HG03135 (cell line): Measurements from ENCODE around the gene GALNT10.

Experiments used
- ATAC-seq: cut with Tn5 transposase; IDR thresholded peaks from one replicate; pipeline ENCODE4 v1.9.1; 2021; ENCODE audit warnings: mild to moderate bottlenecking, moderate library complexity; ENCODE audit not compliant: unreplicated experiment

The GALNT10 gene

DNA sequence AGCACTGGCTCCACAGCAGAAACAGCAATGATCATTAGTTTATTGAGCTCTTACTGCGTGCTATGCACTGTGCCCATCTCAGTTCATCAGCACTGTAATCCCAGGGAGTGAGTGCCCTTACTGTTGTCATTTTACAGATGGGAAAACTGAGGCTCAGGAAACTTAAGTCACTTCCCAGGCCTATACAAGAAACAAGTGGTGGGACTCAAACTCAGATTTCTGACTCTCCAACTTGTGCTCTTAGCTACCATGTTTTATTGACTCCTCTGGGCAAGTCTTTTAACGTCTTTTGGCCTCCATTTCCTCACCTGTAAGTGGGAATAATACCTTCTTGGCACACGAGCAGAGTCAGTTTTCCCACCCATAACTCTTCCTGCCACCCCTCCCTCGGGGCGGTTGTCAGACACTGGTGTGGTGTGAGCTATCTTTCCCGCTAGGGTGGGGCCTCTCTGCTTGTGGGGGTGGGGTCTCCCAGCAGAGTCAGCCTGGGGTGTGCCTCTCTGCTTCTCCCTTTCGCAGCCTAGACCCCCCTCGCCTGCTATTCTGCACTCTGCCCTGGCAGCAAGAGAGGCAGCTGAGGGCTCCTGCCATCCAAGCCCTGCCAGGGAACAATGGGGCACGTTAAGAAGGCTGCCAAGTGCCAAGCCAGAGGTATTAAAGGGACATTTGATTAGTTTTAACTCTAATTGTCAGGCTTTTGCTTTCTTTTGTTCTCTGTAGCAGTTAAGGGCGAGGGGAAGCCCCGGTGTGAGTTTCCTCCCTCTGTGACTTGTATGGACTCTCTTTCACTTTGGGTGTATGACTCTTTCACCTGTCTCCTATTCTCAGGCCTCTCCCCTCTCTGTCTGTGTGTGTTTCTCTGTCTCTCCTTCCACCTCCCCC lies 12.1 kb downstream of the GALNT10 start:
- peak; percentile 94 for ATAC-seq

DNA sequence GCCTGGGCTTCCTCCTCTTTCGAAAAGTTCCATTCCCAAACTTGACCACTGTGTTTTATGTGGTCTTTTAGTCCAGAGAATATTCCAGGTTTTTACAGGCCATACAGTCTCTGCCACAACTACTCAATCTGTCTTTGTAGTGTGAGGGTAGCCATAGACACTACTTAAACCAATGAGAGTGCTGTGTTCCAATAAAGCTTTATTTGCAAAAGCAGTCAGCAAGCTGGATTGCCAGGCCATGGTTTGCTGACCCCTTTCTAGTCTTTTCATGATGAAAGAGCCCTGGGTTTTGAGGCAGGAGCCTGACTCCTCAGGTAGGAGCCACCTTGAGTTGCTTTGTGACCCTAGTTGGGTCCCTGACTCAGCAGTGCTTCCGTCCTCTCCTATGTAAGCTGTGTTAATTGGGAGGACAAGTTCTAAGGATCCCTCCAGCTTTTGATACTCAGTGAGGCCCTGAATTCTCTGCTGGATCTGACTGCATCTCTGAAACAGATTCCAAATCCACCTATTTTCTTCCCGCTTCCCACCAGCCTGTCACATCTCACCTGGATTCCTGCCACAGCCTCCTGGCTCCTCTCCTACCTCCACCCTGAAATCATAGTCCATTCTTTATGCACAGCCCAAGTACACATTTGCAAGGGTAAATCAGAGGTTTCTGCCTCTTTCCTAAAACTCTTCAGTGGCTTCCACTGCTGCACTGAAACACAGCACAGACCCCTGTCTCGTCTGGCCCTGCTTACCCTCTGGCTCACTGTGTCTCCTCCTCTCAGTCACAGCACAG lies 13.5 kb downstream of the GALNT10 start:
- no peak for ATAC-seq

DNA sequence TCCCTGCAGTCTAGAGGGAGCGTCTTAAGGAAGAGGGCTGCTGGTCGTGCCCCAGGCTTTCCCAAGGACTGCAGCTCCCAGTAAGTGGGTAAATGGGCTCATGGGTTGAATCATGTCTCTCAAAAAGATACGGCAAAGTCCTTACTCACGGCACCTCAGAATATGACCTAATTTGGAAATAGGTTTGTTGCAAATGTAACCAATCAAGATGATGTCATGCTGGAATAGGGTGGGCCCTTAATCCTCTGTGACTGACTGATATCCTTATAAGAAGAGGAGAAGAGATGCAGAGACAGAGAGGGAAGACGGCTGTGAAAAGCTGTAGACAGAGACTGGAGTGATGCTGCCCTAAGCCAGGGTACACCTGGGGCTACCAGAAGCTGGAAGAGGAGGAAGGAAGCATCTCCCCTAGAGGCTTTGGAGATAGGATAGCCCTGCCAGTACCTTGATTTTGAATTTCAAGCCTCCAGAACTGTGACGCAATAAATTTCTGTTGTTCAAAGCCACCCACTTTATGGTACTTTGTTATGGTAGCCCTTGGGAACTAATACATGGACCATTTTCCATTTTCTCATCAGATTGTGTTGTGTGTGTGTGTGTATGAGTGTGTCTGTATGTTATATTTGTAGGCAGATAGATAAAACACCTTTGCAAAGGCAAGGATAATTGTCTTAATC lies 15.0 kb downstream of the GALNT10 start:
- ATAC-seq = no peak

DNA sequence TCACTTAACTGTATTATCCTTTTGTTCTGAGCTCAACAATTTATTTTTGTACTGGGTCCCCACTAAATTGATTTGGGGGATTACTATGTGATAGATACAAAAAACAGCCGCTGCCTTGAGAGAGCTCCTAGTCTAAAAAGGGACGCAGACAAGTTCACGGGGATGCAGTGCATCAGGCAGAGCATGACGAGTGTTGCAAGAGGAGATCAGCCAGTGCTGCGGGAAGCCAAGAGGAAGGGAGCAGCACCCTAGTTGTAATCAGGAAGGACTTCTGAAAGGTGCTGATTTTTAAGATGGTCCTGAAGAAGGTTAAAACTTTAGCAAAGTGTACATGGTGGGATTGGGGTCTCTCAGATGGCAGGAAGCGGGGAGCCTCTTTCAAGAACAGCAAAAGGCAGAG lies 15.8 kb downstream of the GALNT10 start:
- ATAC-seq = no peak

DNA sequence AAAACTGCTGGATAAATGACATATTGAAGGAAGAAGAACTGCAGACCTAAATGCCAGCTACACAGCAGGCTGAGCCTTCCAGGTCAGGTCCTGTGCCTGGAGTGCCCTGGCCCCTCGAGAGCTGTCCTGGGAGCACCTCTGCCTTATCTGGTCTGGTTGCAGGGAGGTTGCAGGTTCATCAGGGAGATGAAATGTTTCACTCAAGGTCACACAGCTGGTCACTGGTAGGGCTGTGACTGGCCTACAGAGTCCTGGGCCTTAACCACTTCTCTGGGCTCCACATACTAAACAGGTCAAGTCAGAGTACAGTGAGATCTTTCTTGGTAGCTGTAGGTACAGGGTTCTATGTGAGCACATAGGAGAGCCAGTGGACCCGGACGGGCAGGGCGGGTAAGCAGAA lies 16.7 kb downstream of the GALNT10 start:
- ATAC-seq = no peak

DNA sequence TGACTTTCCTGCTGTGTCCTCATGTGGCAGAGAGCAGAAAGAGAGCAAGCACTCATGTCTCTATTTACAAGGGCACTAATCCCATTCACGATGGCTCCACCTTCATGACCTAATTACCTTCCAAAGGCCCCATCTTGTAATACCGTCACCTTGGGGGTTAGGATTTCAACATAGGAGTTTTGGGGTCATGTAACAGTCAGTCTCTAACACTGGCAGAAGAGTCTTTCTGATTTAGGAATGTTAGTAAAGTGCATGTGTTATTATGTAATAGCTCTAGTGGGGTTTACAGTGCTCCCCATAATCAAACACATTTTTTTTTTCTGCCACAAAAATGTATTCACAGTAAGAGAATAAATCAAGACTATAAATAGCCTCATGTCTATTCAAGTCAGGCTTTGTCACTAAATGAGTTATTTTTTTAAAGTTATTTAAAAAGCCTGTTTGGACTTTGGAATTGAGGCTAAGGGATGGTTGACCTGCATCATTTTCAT lies 19.1 kb downstream of the GALNT10 start:
- no peak for ATAC-seq

DNA sequence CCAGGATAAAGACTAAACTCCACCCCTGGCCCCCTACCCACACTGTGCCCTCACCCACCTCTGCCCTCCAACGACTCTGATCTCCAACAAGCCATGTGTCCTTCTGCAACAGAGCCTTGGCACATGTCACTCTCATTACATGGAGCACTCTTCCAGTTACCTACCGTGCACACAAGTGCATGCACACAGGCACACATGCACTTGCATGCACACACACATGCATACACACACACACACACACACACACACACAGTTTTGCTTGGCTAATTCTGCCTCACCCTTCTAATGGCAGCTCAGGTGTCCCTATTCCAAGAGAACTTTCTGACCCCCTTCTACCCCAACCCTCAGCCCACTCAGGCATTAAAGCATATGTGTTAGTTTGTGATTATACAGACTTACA lies 19.6 kb downstream of the GALNT10 start:
- no peak for ATAC-seq

DNA sequence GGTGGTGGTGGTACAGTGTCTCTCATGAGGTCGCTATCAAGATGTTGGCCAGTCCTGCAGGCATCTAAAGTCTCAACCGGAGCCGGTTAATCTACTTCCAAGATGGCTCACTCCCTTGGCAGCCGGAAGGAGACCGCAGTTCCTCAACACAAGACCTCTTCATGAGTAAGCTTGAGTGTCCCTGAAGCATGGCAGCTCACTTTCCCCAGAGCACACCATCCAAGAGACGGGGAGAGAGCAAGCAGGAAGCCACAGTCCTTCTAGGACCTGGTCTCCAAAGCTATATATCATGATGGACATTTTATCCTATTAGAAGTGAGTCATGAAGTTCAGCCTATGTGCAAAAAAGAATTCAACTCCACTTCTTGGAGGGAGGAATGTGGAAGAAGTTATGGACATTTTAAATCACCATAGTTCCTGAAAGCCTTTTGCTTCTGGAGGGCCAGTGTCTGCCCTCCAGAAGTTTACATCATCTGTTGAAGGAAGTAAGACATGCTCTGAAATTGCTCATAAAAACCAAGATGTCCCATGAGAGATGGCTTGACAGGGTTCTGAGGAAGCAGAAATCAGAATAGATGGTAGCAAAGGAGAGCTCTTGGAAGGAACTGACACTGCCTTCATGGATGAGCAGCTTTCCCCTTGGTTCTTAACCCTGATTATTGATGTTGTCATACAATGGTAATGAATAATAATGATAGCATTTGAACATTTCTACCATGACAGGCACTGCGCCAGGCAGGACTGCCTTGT lies 21.3 kb downstream of the GALNT10 start:
- ATAC-seq = no peak

DNA sequence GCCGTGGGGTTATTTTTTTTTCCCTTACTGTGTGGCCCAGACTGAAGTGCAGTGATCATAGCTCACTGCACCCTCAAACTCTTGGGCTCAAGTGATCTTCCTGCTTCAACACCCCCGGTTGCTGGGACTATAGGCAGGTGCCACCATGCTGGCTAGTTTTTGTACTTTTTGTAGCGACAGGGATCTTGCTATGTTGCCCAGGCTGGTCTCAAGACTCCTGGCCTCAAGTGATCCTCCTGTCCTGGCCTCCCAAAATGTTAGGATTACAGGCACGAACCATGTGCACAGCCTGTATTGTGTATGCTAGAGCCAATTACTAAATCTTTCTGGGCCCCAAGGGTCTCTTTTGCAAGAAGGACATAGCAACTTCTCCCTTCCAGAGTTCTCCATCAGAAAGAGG lies 23.1 kb downstream of the GALNT10 start:
- ATAC-seq = no peak

DNA sequence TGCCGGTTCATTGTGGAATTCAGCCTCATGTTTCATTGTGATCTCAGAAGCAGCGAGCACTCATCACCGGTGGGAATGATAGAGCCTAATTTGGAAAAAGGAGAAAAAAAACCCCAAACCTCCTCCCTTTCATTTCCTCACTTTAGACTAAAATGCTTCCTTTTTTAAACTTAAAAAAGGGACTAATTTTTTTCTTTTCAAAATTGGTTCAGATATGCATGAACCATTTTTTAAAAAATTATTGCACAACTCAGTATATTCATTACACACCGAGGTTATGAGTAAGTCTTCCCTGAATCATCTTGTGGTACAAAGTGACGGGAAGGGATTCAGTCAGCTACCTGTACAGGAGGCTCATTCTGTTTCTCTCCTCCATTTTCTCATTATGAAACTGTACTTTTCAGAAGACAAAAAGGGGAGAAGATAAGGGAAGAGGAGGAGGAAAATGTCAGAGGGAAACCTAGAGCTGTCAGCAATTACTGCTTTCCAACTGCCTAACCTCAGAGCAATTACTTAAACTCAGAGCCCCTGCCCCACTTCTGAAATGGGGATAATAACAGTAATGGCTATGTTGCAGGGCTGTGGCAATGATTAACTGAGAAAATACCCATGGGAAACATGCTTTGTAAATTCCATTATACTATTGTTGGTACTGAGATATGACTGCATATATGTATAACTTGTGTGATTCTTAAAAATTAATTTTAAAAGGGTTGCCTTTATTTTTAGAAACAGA lies 24.0 kb downstream of the GALNT10 start:
- peak; percentile 67 for ATAC-seq

DNA sequence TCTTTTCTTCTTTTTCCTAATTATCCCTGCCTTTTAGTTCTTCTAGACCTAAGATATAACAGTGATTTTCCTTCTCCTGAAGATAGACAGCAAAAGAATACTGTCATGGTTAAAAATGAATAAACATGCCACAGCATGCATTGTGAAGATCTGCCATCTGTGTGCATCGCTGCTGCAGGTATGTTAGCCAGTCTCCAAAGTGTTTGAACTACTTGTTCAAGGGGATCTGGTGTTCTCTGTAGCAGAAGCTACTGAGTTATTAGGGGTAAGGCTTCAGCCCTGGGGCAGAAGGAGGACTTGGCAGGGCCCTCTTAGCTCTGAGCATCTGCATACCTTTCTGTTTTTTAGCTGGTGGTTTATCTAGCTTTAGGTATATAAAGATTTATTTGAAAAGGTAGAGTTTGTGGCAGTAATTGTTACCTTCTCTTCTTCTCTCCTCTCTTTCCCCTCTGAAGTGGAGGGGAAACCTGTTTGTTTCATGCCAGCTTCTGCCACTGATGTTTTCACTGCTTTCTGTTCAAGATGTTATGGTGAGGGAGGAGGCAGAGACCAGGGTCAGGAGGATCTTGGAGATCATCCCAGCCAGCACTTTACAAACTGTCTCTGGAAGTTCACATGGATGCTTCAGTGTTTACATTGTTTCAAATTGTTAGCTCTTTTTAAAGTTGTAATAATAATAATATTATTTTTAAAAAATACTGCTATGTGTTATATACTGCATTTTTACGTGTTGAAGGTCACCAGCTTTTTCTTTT lies 25.2 kb downstream of the GALNT10 start:
- no peak for ATAC-seq

DNA sequence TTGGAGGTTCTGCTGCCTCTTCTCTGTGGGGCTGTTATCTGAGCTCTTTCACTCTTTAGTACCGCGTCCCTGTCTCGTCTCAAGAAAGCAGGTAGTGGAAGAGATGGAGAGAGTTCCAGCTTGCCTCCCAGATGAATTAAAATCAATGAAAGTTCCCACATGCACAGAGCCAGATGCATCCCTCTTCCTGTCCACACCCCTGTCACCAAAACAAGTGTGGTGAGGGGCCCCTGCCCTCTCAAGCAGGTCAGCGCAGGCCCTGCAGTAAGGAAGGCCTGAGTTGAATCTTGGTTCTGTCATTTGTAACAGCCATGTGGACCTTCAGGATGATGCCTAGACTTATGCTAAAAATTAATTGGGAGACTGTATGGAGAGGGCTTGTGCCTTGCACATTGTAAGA lies 26.9 kb downstream of the GALNT10 start:
- ATAC-seq = no peak

DNA sequence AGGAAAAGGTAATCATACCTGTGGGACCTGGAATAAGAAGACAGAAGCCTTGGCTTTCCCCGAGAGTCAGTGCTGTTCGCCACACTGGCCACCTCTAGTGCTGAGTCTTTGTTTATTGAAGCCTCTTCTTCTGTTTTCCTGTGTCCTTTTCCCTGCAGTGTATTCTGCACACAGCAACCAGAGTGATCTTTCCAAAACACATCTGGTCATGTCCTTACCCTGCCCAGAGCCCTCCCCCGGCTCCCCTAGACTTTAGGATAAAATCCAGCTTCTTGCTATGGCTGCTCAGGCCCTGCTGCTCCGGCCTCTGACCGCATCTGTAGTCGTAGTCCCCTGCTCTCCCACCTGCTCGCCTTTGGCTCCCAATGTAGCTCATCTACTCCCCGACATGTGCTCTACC lies 28.3 kb downstream of the GALNT10 start:
- no peak for ATAC-seq

DNA sequence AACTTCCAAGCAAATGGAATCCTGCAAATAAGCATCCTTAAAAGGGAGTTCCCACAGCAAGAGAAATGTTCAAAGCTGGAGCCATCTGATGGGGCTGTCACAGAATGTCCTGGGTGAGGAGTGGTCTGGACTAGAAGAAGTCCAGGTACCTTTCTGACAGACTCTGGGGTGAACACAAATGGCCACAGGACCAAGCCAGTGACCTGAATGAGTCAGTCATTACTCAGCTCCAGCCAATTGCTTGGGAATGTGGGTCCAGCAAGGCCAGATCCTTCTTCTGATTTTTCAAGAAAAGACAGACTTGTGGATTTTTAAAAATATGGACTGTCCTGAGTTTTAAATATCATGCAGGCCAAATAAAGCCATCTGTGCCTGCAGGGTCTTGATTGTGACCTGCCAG lies 30.1 kb downstream of the GALNT10 start:
- no peak for ATAC-seq

DNA sequence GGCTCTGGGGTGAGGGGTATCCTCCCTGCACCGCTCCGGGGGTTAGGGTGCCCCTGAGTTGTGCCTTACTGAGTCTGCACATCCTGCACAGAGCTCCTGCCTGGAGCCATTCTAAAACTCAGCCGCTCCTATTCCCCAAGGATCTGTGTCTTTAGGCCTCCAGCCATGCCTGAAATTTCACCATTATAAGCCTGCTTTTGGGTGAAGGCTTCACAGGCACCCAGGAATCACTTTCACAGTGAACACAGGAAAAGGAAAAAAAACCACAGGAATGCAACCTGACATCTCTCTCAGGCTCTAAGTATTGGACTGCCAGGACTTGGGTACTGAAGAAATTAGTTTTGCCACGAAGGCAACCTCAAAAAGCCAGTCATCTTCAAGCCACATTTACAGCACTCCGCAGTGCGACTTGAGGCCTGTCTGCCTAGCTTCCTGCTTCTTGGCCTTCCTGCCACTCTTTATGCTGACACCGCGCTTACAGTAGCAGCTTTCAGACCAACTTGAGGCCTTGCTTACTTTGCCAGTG lies 30.9 kb downstream of the GALNT10 start:
- ATAC-seq = peak; percentile 72

DNA sequence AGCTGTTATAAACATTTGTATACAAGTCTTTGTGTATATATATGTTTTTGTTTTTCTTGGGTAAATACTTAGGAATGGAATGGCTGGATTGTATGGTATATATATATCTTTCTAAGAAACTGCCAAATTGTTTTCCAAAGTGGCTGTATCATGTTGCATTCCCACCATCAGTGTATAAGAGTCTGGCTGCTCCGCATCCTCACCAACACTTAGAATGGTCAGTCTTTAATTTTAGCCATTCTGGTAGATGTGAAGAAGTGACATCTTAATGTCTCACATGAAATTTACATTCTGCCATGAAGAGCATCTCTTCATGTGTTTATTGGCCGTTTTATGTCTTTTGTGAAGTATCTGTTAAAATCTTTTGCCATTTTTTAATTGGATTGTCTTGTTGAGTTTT lies 31.9 kb downstream of the GALNT10 start:
- no peak for ATAC-seq

DNA sequence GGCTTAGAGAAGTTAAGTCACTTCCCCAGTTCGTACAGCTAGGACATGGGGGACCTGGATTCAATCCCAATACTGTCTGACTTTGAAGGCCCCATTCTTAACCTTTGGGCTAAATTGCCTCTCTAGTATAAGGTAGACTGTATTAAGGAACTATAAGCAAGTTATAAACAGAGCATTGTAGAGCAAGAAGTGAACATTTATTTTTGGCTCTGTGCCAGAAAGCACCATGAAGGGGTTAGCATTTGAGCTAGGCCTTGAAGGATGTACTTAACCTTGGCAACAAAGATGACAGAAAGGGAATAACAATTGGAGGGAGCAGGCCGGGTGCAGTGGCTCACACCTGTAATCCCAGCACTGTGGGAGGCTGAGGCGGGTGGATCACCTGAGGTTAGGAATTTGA lies 32.8 kb downstream of the GALNT10 start:
- ATAC-seq = no peak

DNA sequence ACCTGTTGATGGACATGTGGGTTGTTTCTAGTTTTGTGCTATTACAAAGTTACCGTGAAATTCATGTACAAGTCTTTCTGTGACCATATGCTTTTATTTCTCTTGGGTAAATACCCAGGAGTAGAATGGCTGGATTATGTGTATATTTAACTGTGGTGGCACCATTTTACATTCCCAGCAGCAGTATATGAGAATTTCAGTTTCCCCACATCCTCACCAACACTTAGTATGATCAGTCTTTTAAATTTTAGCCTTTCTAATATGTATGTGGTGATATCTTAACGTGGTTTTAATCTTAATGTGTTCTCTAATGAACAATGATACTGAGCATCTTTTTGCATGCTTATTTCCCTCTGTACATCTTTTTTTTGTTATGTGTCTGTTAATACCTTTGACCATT lies 36.6 kb downstream of the GALNT10 start:
- no peak for ATAC-seq

DNA sequence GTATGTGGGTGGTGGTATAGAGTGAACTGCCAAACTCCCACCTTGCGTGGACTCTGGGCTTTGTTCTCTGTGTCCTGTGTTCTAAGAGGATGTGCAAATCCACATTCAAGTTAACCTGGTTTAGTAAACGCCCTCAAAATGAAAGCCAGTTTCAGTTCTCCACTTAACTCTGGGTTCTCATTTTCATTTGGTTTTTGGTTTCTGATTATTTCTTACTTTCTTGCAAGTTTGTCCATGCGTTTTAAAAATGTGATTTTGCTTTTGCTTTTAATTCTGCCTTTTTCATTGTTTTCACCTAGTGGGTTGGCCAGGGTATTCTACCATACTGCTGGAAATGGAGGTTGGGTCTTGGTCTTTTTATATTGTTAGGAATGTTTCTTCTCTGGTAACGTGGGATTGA lies 38.2 kb downstream of the GALNT10 start:
- ATAC-seq = peak; percentile 92
